Gastroesophageal sphincter (tissue), 4 donors: Measurements from ENCODE around the gene XPO6. TPM values are rescaled to one million over a fixed set of nuclear protein-coding genes. Genes with fewer than 3 reads are reported as not detected.

Experiments used
- ATAC-seq: fragments of 150-250 bp; one replicate; pipeline ENCODE4 v1.9.1; 2016; ENCODE audit warnings: mild to moderate bottlenecking, moderate library complexity
- H3K27ac ChIP-seq, 4 donors: fragments of 200-600 bp; sonication (generic) in 3 of 4; 1 replicate in 3 of 4; 2 replicates in 1 of 4; pipeline ENCODE4 v1.5.1; 2016 to 2019
- H3K27me3 ChIP-seq: fragments of 200-600 bp; sonication (generic); one replicate; pipeline ENCODE4 v1.5.1; 2019
- H3K36me3 ChIP-seq, 2 donors: fragments of 200-600 bp; sonication (generic); one replicate each; pipeline ENCODE4 v1.5.1; 2019; ENCODE audit warnings: control low read depth in 1 of 2
- H3K4me1 ChIP-seq, 3 donors: fragments of 200-600 bp; sonication (generic); 1 replicate in 2 of 3; 2 replicates in 1 of 3; pipeline ENCODE4 v1.5.1; 2016 to 2019; ENCODE audit warnings: control low read depth in 2 of 3
- H3K4me3 ChIP-seq, 2 donors: fragments of 200-600 bp; sonication (generic); one replicate each; pipeline ENCODE4 v1.5.1; 2019; ENCODE audit warnings: mild to moderate bottlenecking in 1 of 2, moderate library complexity in 1 of 2
- H3K9me3 ChIP-seq, 3 donors: fragments of 200-600 bp; sonication (generic); one replicate each; pipeline ENCODE4 v1.5.1; 2017 to 2019; ENCODE audit warnings: control low read depth in 2 of 3
- EP300 ChIP-seq: sonication (generic); formaldehyde crosslinking; IDR thresholded peaks from one replicate; pipeline ENCODE4 v1.6.1; 2017; ENCODE audit warnings: antibody characterized with exemption, mild to moderate bottlenecking
- POLR2A ChIP-seq, 2 donors: fragments of 450-650 bp; IDR thresholded peaks; one replicate each; pipeline ENCODE4 v1.6.1; 2017; ENCODE audit warnings: antibody characterized with exemption in 2 of 2, mild to moderate bottlenecking in 2 of 2, moderate library complexity in 1 of 2
- POLR2AphosphoS5 ChIP-seq: sonication (generic); formaldehyde crosslinking; IDR thresholded peaks from one replicate; pipeline ENCODE4 v1.6.1; 2017; ENCODE audit warnings: antibody characterized with exemption
- WGBS, 2 donors: methylation state at CpG; one replicate each; pipeline ENCODE4 v1.1.5; 2018; ENCODE audit warnings: low coverage in 1 of 2; 5-methylcytosine and 5-hydroxymethylcytosine counted together
- total RNA-seq, 4 donors: library from RNA; depleted of rRNA; stranded (reverse); fragments of >200 nt; gene quantifications; one replicate each; pipeline ENCODE4 v1.1.0, GENCODE V29; 2016
- TF ChIP-seq, protein P1 (sequence below), 4 experiments: fragments of 200-600 bp in 2 of 4; fragments of 450-650 bp in 2 of 4; sonication (generic) in 1 of 4; IDR thresholded peaks; one replicate each; pipeline ENCODE4 v1.5.1; 2017 to 2019; ENCODE audit warnings: antibody characterized with exemption in 4 of 4, mild to moderate bottlenecking in 2 of 4, moderate library complexity in 2 of 4

The XPO6 gene
- 10 to 100 TPM; 35.3 to 80.2 (median 66.8) TPM for total RNA-seq

DNA sequence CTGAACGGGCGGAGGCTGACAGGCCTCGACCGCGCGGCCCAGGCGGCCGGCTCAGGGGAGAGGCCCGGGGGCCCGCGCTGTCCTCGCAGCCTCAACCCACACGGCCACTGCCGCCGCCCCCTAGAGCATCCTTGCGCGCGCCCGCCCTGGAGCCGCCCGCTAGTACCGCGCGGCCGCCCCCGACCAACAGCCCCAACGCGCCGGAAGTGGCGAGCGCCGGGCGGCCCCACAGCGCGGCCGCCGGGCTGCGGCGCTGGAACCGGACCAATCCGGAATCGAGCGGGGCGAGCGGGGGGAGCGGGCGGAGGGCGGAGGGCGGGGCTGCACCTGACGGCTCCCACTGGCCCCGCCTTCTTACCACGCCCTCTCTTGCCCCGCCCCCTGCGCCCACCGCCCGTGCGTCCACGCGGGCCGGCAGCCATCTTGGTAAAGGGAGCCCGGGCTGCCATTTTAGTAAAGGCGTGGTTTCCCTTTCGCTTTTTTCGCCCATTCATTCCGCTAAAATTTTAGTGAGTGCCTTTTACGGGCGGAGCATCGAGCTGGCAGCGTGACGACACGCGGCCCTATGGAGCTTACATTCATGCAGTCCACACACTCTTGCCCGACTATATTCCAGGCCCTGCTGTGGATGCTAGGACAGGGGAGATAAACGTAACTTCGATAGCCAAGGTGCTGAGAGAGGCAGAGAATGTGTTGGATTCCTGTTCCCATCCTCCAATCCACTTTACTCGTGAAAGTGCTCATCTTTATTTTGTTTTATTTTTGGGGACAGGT lies at the start of gene XPO6:
TSS of gene XPO6 (minus strand) at position 208 of the 774 bp plus-strand sequence. CDS start 597 bp downstream, outside the sequence.
- 4 to 30% methylated on average over 2 to 13 of the region's 76 CpGs for WGBS, 2 donors
- Histone ChIP-seq H3K36me3 (peaks cover 0 to 20% of the 10 kb centered on the region in 2 donors), H3K4me3 (peak within 1 kb of the TSS; percentile 71 to 97), H3K27me3 (no peaks in the 10 kb centered on the region), H3K4me1 (peaks cover 0 to 44% (median 12%) of the 10 kb centered on the region in 3 donors), H3K9me3 (no peaks in the 10 kb centered on the region), H3K27ac (peak within 1 kb of the TSS; percentile 48 to 94 (median 92))
- TF ChIP-seq, protein P1, sequence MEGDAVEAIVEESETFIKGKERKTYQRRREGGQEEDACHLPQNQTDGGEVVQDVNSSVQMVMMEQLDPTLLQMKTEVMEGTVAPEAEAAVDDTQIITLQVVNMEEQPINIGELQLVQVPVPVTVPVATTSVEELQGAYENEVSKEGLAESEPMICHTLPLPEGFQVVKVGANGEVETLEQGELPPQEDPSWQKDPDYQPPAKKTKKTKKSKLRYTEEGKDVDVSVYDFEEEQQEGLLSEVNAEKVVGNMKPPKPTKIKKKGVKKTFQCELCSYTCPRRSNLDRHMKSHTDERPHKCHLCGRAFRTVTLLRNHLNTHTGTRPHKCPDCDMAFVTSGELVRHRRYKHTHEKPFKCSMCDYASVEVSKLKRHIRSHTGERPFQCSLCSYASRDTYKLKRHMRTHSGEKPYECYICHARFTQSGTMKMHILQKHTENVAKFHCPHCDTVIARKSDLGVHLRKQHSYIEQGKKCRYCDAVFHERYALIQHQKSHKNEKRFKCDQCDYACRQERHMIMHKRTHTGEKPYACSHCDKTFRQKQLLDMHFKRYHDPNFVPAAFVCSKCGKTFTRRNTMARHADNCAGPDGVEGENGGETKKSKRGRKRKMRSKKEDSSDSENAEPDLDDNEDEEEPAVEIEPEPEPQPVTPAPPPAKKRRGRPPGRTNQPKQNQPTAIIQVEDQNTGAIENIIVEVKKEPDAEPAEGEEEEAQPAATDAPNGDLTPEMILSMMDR (IDR thresholded peaks at IDR 0.05): no peak
- TF ChIP-seq POLR2AphosphoS5 (peak; percentile 52), POLR2A (IDR thresholded peaks at IDR 0.05) (peak; percentile 67 to 69), EP300 (no peak)
- ATAC-seq: peak; percentile 94

DNA sequence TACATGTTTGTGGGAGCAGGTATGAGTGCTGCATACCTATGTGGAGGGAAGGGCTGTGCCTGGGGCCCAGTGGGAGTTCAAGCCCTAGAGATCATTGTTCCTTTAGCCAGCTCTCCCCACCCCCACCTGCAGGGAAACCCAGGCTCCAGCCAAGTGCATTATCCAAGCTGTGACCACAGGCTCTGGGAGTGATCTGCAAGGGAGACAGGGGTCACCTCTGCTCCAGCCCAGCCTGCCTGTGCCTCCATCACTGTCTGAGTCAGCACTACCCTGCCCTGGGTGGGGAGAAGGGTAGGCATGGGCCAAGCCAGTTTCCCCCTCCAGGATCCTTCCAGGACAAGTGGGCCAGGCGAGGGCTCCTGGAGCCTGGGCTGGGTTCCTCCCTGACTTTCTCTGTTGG lies 48.4 kb upstream of the XPO6 start:
- H3K9me3 ChIP-seq: peaks cover 0 to 7% (median 0%) of the 10 kb centered on the region in 3 donors
- H3K27me3 ChIP-seq: peaks cover 38% of the 10 kb centered on the region
- H3K36me3 ChIP-seq: no peaks in the 10 kb centered on the region
- 100% methylated on average over 1 of the region's 1 CpG; no CpG with 5 or more reads in 1 of the 2 donors for WGBS, 2 donors
- H3K4me3 ChIP-seq: no peak overlapping the region
- peaks cover 0 to 16% (median 9%) of the 10 kb centered on the region in 3 donors for H3K4me1 ChIP-seq
- H3K27ac ChIP-seq: no peak overlapping the region
- no peak for ATAC-seq
- TF ChIP-seq POLR2AphosphoS5 (no peak), EP300 (no peak), POLR2A (IDR thresholded peaks at IDR 0.05) (no peak)
- TF ChIP-seq, protein P1 (IDR thresholded peaks at IDR 0.05): no peak

GRCh38 chr16:28259781-28260150 lies 48.0 kb upstream of the XPO6 start:
- no peak for ATAC-seq
- WGBS, 2 donors: 75 to 81% methylated on average over 6 to 7 of the region's 7 CpGs
- no peaks in the 10 kb centered on the region for H3K36me3 ChIP-seq
- TF ChIP-seq, protein P1 (IDR thresholded peaks at IDR 0.05): no peak
- TF ChIP-seq POLR2AphosphoS5 (no peak), POLR2A (IDR thresholded peaks at IDR 0.05) (no peak), EP300 (no peak)
- no peak overlapping the region for H3K27ac ChIP-seq
- peaks cover 0 to 7% (median 0%) of the 10 kb centered on the region in 3 donors for H3K9me3 ChIP-seq
- H3K4me1 ChIP-seq: peaks cover 0 to 16% (median 9%) of the 10 kb centered on the region in 3 donors
- H3K4me3 ChIP-seq: no peak overlapping the region
- H3K27me3 ChIP-seq: peaks cover 38% of the 10 kb centered on the region

DNA sequence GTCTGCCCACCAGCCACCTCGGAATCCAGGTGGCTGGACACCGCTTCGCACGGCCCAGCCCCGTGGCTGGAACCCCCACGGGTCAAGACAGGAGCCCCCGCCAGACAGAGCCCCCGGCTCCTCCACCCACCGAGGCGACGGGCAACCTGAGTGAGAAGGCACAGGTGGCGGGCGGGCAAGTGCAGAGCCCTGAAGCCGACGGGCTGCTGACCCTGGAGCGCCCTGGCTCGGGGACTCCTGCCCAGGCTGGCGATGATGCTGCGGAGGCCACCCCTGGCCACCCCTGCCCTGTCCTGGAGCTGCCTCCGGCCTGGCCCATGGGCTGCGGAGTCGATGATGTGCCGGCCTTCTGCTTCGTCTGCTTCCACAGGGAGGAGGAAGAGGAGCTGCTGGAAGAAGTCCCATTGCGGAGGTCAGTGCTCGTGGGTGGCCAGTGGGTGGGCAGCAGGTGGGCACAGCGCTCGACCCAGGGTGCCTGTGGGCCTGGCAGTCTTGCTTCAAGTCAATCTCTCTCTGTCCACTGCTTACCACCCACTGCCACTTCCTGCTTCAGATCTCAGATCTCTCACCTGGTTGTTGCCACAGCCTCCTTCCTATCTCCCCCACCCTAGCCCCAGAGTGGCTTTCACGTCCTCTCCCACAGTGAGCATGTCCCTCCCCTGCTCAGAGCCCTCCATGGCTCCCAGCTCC lies 47.5 kb upstream of the XPO6 start:
- Histone ChIP-seq H3K27ac (no peak overlapping the region), H3K4me3 (peak overlapping the region in 1 of 2 donors; percentile 32), H3K27me3 (peaks cover 38% of the 10 kb centered on the region), H3K4me1 (peaks cover 0 to 16% (median 9%) of the 10 kb centered on the region in 3 donors), H3K9me3 (peaks cover 0 to 7% (median 0%) of the 10 kb centered on the region in 3 donors), H3K36me3 (no peaks in the 10 kb centered on the region)
- no peak for ATAC-seq
- WGBS, 2 donors: 57 to 72% methylated on average over 1 to 4 of the region's 29 CpGs
- TF ChIP-seq POLR2AphosphoS5: no peak

DNA sequence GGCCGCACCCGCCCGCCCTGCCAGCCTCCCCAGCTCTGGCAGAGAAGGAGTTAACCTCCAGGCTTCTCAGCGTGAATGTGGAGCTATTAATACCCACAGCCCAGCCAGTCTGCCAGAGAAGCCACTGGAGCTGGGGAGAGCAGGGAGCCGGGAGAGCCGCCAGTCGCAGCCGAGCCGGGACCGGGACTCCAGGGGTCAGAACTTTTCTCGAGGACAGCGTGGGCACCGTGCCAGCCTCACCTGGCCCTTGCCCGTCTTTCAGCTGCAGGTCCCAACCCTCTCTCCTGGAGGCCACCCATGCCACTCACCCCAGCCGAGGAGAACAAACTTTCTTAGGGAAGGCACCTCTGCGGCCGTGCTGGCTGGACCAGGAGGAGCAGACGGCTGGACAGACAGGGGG lies 46.8 kb upstream of the XPO6 start:
- WGBS, 2 donors: no CpG with 5 or more reads among the region's 18 CpGs
- Histone ChIP-seq H3K4me3 (peak overlapping the region in 1 of 2 donors; percentile 32), H3K9me3 (peaks cover 0 to 7% (median 0%) of the 10 kb centered on the region in 3 donors), H3K36me3 (no peaks in the 10 kb centered on the region), H3K27me3 (peaks cover 38% of the 10 kb centered on the region), H3K27ac (no peak overlapping the region), H3K4me1 (peaks cover 0 to 16% (median 9%) of the 10 kb centered on the region in 3 donors)
- ATAC-seq: peak; percentile 51
- no peak for TF ChIP-seq EP300
- no peak for TF ChIP-seq POLR2AphosphoS5
- TF ChIP-seq, protein P1 (IDR thresholded peaks at IDR 0.05): no peak
- TF ChIP-seq POLR2A (IDR thresholded peaks at IDR 0.05): no peak
